Astrocyte (in vitro differentiated cells and primary cell): ENCODE data around the gene KCNG2. TPM values are rescaled to one million over a fixed set of nuclear protein-coding genes. Genes with fewer than 3 reads are reported as not detected.

Experiments
- DNase-seq: peaks from one replicate; pipeline ENCODE4 v3.0.0-alpha.2; 2010; ENCODE audit warnings: low read depth
- FAIRE-seq: peaks from 2 replicates; lab custom pipeline; 2011; peaks lifted over from hg19 to GRCh38; lab: Jason Lieb, UNC
- H2AFZ ChIP-seq: 2 replicates; pipeline ENCODE4 v1.6.0; 2012; ENCODE audit warnings: low read depth, low read length, inconsistent platforms
- H3K27ac ChIP-seq: 2 replicates; pipeline ENCODE4 v1.5.1; 2011; ENCODE audit warnings: low read depth, low read length, inconsistent platforms
- H3K27me3 ChIP-seq: 2 replicates; pipeline ENCODE4 v1.6.0; 2011; ENCODE audit warnings: low read length, inconsistent platforms; ENCODE audit not compliant: insufficient read depth
- H3K36me3 ChIP-seq: 2 replicates; pipeline ENCODE4 v1.5.1; 2011; ENCODE audit warnings: low read length, inconsistent platforms; ENCODE audit not compliant: insufficient read depth
- H3K4me1 ChIP-seq: 2 replicates; pipeline ENCODE4 v1.5.1; 2011; ENCODE audit warnings: low read length, inconsistent platforms; ENCODE audit not compliant: insufficient read depth
- H3K4me2 ChIP-seq: 2 replicates; pipeline ENCODE4 v1.6.0; 2012; ENCODE audit warnings: low read length, inconsistent platforms
- H3K4me3 ChIP-seq: 2 replicates; pipeline ENCODE4 v1.5.1; 2011; ENCODE audit warnings: low read depth, mild to moderate bottlenecking, low read length, inconsistent platforms; ENCODE audit not compliant: insufficient read depth
- H3K79me2 ChIP-seq: 2 replicates; pipeline ENCODE4 v1.6.0; 2012; ENCODE audit warnings: mild to moderate bottlenecking, low read length, inconsistent platforms; ENCODE audit not compliant: insufficient read depth
- H3K9ac ChIP-seq: 2 replicates; pipeline ENCODE4 v1.6.0; 2012; ENCODE audit warnings: mild to moderate bottlenecking, low read length, inconsistent platforms
- H3K9me3 ChIP-seq: 2 replicates; pipeline ENCODE4 v1.5.1; 2012; ENCODE audit warnings: low read depth, mild to moderate bottlenecking, low read length, inconsistent platforms; ENCODE audit not compliant: insufficient read depth
- H4K20me1 ChIP-seq: 2 replicates; pipeline ENCODE4 v1.6.0; 2012; ENCODE audit warnings: low read length, inconsistent platforms; ENCODE audit not compliant: insufficient read depth
- H3K27ac Mint-ChIP-seq: one replicate; pipeline ENCODE4 v1.8.0; 2021; ENCODE audit warnings: mild to moderate bottlenecking, mixed read lengths; ENCODE audit not compliant: unreplicated experiment
- H3K27me3 Mint-ChIP-seq: one replicate; pipeline ENCODE4 v1.8.0; 2021; ENCODE audit warnings: low read depth, mixed read lengths; ENCODE audit not compliant: unreplicated experiment
- H3K36me3 Mint-ChIP-seq: one replicate; pipeline ENCODE4 v1.8.0; 2021; ENCODE audit warnings: low read depth, mixed read lengths; ENCODE audit not compliant: unreplicated experiment
- H3K4me1 Mint-ChIP-seq: one replicate; pipeline ENCODE4 v1.8.0; 2021; ENCODE audit warnings: low read depth, mixed read lengths; ENCODE audit not compliant: unreplicated experiment
- H3K4me3 Mint-ChIP-seq: one replicate; pipeline ENCODE4 v1.8.0; 2021; ENCODE audit warnings: mild to moderate bottlenecking, moderate library complexity, mixed read lengths; ENCODE audit not compliant: unreplicated experiment
- H3K9me3 Mint-ChIP-seq: one replicate; pipeline ENCODE4 v1.8.0; 2021; ENCODE audit warnings: mild to moderate bottlenecking, mixed read lengths; ENCODE audit not compliant: unreplicated experiment
- CTCF ChIP-seq: IDR thresholded peaks from 2 replicates; pipeline ENCODE4 v1.5.1; 2011; ENCODE audit warnings: low read depth, mild to moderate bottlenecking, inconsistent platforms, low read length, moderate library complexity; ENCODE audit not compliant: insufficient read depth
- EZH2 ChIP-seq: IDR thresholded peaks from 2 replicates; pipeline ENCODE4 v1.6.1; 2012; ENCODE audit warnings: mild to moderate bottlenecking, low read length, inconsistent platforms; ENCODE audit not compliant: insufficient read depth
- total RNA-seq: library from RNA; stranded (reverse); gene quantifications from 2 replicates; pipeline ENCODE4 v1.2.1, GENCODE V29; 2021

The KCNG2 gene
- total RNA-seq, 1 donor from 2014 or later, result 0.16 TPM

DNA sequence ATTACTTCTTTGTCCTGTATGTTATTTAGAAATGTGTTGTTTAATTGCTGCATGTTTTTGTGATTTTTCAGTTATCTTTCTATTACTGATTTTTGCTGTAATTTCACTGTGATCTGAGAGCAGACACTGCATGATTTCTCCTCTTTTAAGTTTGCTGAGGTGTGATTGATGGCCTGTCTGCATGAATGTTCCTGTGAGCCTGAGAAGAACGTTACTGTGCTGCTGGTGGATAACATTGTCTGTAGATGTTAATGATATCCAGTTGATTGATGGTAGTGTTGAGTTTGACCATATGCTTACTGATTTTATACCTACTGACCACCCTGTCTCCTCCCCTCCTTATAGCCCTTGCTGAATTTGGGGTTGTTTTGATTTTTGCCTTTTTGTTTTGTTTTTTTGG is 37.4 kb upstream of the KCNG2 start:
- Histone ChIP-seq H3K9ac (no peak overlapping the region), H3K9me3 (no peaks in the 10 kb centered on the region), H3K4me2 (no peak overlapping the region), H3K4me3 (no peak overlapping the region), H3K27ac (no peak overlapping the region), H2AFZ (no peak overlapping the region), H3K4me1 (no peaks in the 10 kb centered on the region), H3K36me3 (no peaks in the 10 kb centered on the region), H3K79me2 (no peaks in the 10 kb centered on the region), H4K20me1 (no peaks in the 10 kb centered on the region), H3K27me3 (no peaks in the 10 kb centered on the region)
- peaks cover 24% of the 10 kb centered on the region for H3K9me3 Mint-ChIP-seq
- H3K4me3 Mint-ChIP-seq, result no peak overlapping the region
- no peak overlapping the region for H3K27ac Mint-ChIP-seq
- peaks cover 33% of the 10 kb centered on the region for H3K36me3 Mint-ChIP-seq
- TF ChIP-seq EZH2, result no peak
- no peak for TF ChIP-seq CTCF
- peaks cover 11% of the 10 kb centered on the region for H3K27me3 Mint-ChIP-seq
- FAIRE-seq, result no peak
- no peak for DNase-seq
- no peaks in the 10 kb centered on the region for H3K4me1 Mint-ChIP-seq

DNA sequence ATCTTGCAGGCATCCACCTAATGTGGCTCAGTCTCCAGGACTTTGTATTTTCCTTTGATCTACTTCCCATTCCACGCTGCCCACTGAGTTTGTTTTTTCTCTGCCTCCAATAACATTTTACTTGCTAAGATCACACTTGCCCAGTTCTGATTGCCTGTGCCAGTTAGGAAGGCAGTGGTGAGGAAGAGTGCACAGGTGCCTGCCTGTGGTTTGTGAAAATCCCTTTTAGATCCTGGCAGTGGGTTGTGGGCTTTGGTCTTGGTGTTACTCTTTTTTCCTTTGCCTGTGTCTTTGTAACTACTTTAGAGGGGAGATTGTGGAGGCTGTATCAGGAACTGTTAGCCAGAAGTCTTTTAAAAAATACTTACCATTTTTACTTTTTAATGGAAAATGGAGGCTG is 36.9 kb upstream of the KCNG2 start:
- Mint-ChIP-seq H3K27ac (no peak overlapping the region), H3K36me3 (peaks cover 32% of the 10 kb centered on the region), H3K27me3 (peaks cover 16% of the 10 kb centered on the region), H3K4me1 (no peaks in the 10 kb centered on the region), H3K9me3 (peaks cover 24% of the 10 kb centered on the region), H3K4me3 (no peak overlapping the region)
- no peaks in the 10 kb centered on the region for H3K9me3 ChIP-seq
- no peak overlapping the region for H3K4me3 ChIP-seq
- no peaks in the 10 kb centered on the region for H4K20me1 ChIP-seq
- no peaks in the 10 kb centered on the region for H3K4me1 ChIP-seq
- H3K9ac ChIP-seq, result no peak overlapping the region
- H3K27ac ChIP-seq, result no peak overlapping the region
- FAIRE-seq (no peak), DNase-seq (no peak)
- H3K27me3 ChIP-seq, result no peaks in the 10 kb centered on the region
- H3K4me2 ChIP-seq, result no peak overlapping the region
- no peaks in the 10 kb centered on the region for H3K79me2 ChIP-seq
- no peak overlapping the region for H2AFZ ChIP-seq
- TF ChIP-seq CTCF (no peak), EZH2 (no peak)
- H3K36me3 ChIP-seq, result no peaks in the 10 kb centered on the region

GRCh38 chr18:79763407-79763806 is 34.3 kb upstream of the KCNG2 start:
- Histone ChIP-seq H3K9ac (no peak overlapping the region), H3K4me3 (no peak overlapping the region), H3K27me3 (no peaks in the 10 kb centered on the region), H3K36me3 (no peaks in the 10 kb centered on the region), H3K4me2 (no peak overlapping the region), H3K79me2 (no peaks in the 10 kb centered on the region), H3K27ac (no peak overlapping the region), H3K4me1 (no peaks in the 10 kb centered on the region), H3K9me3 (peaks cover 2% of the 10 kb centered on the region), H2AFZ (no peak overlapping the region), H4K20me1 (no peaks in the 10 kb centered on the region)
- Mint-ChIP-seq H3K9me3 (peaks cover 24% of the 10 kb centered on the region), H3K36me3 (peaks cover 21% of the 10 kb centered on the region), H3K4me1 (no peaks in the 10 kb centered on the region), H3K27ac (no peak overlapping the region), H3K27me3 (peaks cover 25% of the 10 kb centered on the region), H3K4me3 (no peak overlapping the region)
- no peak for DNase-seq
- TF ChIP-seq CTCF (no peak), EZH2 (no peak)
- FAIRE-seq, result no peak
